ENCODE data around the gene MLF1.

MLF1 gene

GRCh38 chr3:158651192-158651591, 80.2 kb downstream of the MLF1 start:
- Histone ChIP-seq H3K4me1 (no peaks in the 10 kb centered on the region), H3K9me3 (ENCODE audit: control insufficient read depth, low read length) (no peaks in the 10 kb centered on the region), H3K4me3 (ENCODE audit: low read depth, low read length) (no peak overlapping the region), H2AFZ (no peak overlapping the region), H3K4me2 (ENCODE audit: low read length) (no peak overlapping the region), H3K9ac (no peak overlapping the region), H3K27ac (no peak overlapping the region), H3K79me2 (peaks cover under 1% of the 10 kb centered on the region), H3K27me3 (ENCODE audit: control insufficient read depth, insufficient read depth, low read length) (no peaks in the 10 kb centered on the region), H3K36me3 (ENCODE audit: control insufficient read depth, insufficient read depth, low read length) (no peaks in the 10 kb centered on the region)
- TF ChIP-seq CTCF (IDR thresholded peaks at IDR 0.05) = no peak

GRCh38 chr3:158652463-158652862, 81.5 kb downstream of the MLF1 start:
- Histone ChIP-seq H3K9me3 (ENCODE audit: control insufficient read depth, low read length) (no peaks in the 10 kb centered on the region), H3K4me2 (ENCODE audit: low read length) (no peak overlapping the region), H3K27ac (no peak overlapping the region), H3K4me1 (no peaks in the 10 kb centered on the region), H3K4me3 (ENCODE audit: low read depth, low read length) (no peak overlapping the region), H3K79me2 (peaks cover 3% of the 10 kb centered on the region), H3K27me3 (ENCODE audit: control insufficient read depth, insufficient read depth, low read length) (no peaks in the 10 kb centered on the region), H2AFZ (no peak overlapping the region), H3K9ac (no peak overlapping the region), H3K36me3 (ENCODE audit: control insufficient read depth, insufficient read depth, low read length) (no peaks in the 10 kb centered on the region)
- TF ChIP-seq CTCF (IDR thresholded peaks at IDR 0.05) = no peak
